HG02571 (cell line): Measurements from ENCODE around the gene PPP2R2C.

Experiments used
- ATAC-seq: cut with Tn5 transposase; IDR thresholded peaks from one replicate; pipeline ENCODE4 v1.9.1; 2021; ENCODE audit warnings: mild to moderate bottlenecking, moderate library complexity; ENCODE audit not compliant: unreplicated experiment

Gene PPP2R2C

GRCh38 chr4:6383009-6383404 lies 89.4 kb downstream of the PPP2R2C start:
- ATAC-seq = no peak

GRCh38 chr4:6381571-6382123 lies 90.8 kb downstream of the PPP2R2C start:
- ATAC-seq = no peak

DNA sequence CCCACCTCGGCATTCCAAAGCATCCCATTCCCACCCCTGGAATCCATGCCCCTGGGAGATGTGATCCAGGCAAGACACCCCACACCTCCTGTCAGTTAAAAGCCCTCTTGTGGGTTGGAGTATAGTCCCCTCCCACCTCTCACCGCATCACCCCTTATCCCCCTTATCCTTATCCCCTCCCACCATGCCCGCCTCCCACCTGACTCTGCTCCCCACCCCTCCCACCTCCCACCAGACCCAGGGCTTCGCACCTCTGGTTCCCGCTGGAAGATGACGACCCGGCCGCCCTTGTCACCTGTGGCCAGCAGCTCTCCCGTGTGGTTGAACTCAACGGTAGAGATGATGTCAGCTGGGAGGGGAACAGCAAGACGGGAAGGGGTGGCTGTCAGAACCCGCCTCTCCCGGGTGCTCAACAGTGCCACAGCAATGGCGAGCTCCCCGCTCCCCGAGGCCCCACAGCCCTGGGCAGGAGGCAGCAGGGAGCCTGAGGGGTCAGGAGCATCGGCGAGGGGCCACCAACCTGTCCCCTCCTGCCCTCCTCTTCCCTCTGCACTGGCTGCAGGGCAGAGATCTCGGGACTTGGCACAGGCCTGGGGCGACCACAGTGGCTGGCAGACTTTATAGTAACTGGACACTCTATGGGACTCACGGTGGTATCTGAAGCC lies 91.5 kb downstream of the PPP2R2C start:
- no peak for ATAC-seq

- no peak for ATAC-seq
These were observed 92.4 kb downstream of the PPP2R2C start for GRCh38 chr4:6379767-6380745.

GRCh38 chr4:6378493-6379445 lies 93.6 kb downstream of the PPP2R2C start:
- no peak for ATAC-seq

GRCh38 chr4:6377626-6378492 lies 94.6 kb downstream of the PPP2R2C start:
- no peak for ATAC-seq

DNA sequence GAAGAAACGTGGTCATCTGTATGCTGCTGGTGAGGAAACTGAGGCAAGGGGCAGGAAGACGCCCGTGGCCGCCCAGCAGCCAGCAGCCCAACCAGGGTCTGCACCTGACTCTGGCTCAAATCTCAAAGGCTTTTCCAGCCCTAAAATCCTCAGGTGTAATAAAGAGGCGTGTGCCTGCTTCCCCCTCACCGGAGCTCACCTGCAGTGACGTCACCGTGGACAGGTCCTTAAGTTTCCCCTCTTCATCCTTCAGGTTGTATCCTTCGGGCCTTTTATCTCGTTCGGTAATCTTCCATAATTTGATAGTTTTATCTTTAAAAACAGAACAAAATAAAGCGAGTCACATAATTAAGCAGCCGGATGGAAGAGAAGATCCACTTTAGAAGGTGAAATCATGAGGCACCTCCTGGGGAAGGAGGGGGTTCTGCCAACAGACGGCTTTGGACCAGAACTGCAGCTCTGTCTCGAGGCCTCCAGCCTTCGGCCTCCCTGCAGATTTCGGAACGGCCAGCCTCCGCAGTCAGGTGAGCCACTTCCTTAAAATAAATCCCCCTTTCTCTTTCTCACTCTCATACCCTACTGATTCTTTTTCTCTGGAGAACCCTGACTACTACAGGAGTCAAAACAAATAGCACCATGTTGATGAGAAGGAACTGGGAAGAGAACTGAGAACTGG lies 96.7 kb downstream of the PPP2R2C start:
- no peak for ATAC-seq

GRCh38 chr4:6374575-6374974 lies 97.8 kb downstream of the PPP2R2C start:
- ATAC-seq = no peak

DNA sequence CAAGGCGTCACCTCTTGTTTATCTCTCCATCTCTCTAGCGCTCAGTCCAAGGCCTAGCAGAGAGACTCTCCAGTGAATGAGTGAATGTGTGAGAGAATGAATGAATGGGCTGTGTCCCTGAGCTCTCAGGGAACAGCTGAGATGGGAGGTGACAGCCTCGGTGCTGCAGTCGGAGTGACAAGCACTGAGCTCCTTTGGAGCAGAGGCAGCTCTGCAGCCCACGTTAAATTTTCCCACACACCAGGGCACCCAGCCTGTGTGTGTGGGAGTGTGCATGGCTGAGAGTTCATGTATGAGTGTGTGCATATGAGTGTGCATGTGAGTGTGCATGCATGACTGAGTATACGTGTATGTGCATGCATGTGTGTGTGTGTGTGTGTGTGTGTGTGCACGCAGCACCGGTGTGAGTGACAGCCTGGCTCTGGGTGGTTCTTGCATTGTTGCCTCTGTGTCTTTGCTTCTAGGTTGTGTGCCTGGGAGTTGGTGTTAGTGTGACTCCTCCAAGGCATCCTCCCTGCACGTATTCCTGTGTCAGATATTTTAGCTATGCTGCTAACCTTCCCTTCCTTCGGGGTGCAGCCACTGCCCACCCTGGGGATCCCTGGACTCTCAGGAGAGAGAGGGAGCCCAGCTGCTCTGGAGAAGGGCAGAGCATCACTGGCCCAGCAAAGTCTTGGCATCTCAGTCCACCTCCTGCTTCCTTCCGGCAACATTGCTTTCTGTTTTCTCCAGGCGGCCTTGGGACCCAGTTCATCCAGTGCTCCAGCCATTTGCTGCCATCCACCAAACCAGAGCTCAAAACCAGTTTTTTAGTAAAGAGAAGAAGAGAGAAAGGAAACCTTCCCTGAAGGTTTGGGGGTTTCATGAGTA lies 98.6 kb downstream of the PPP2R2C start:
- ATAC-seq = no peak

DNA sequence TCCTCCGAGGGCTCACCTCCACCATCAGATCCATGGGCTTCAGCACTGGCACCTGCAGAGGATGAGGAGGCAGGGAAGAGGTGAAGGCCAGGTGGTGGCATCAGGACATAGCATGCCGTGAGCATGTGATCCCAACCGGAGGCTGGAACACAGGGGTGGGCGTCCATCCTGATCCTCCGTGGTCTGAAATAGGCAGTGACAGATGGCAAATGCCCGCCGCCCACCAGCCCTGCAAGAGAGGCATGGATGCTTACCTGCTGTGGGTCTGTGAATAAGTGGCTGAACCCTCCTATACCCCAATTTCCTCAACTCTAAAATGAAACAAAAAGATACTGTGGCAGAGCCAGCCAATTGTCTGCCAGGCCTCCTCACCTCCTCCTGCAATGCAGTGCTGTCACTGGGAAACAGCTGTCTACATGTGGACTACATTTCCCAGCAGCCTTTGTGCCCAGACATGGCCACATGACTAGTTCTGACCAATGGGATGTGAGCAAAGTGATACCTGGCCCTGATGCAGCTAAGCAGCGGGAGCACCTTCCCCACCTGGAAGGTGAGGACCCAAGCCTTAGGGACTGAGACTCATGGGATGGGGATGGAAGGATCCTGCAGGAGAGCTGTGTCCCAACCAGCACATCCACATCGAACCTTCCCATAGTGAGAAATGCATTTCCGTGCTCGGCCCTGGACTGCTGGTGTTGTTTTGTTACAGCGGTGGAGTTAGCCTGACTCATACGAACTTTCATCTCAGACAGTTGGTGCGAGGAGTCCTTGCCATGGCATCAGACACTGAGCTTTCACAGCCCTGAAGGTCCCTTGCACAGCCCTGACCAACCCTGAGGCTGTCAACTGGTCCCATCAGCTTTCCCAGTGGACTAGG lies 99.5 kb downstream of the PPP2R2C start:
- ATAC-seq = peak; percentile 51

DNA sequence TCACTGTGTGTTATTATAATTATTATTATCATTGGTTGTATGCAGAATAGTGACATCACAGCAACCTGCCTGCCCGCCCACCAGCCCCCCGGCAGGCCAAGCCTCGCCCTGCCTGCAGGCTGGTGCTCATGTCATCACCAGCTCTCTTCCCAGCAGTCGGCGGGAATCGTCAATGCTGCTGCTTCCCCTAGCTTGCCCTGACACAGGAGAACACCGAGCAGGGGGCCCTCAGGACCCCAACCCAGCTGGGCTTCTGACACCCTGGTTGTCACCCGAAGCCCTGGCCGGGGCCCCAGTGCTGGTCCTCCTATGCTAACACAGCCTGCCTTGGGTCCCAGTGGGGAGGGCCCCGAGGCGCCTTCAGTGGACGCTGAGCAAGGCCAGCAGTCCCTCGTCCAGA lies 100.6 kb downstream of the PPP2R2C start:
- no peak for ATAC-seq

DNA sequence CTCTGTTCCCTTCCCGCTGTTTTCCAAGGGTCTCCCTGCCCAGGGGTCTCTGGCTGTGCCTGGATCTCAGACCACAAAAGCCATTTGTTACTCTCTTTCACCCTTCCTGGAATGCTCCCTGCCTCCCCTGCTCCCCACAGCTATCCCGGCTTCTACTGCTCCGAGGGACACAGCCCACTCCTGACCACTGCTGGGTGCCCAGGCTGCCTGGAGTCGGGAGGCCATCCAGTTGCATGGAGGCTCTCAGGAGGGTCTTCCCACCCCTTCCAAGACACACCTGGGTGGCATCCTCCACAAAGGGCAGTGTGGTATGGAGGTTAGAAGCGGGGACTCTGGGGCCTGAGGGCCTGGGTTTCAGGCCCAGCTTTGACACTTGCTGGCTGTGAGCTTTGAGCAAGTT lies 101.1 kb downstream of the PPP2R2C start:
- ATAC-seq = no peak

GRCh38 chr4:6369924-6370645 lies 102.3 kb downstream of the PPP2R2C start:
- no peak for ATAC-seq

- no peak for ATAC-seq
These were observed 102.9 kb downstream of the PPP2R2C start for GRCh38 chr4:6369511-6369910.

- ATAC-seq = no peak
These were observed 103.4 kb downstream of the PPP2R2C start for GRCh38 chr4:6369035-6369434.

DNA sequence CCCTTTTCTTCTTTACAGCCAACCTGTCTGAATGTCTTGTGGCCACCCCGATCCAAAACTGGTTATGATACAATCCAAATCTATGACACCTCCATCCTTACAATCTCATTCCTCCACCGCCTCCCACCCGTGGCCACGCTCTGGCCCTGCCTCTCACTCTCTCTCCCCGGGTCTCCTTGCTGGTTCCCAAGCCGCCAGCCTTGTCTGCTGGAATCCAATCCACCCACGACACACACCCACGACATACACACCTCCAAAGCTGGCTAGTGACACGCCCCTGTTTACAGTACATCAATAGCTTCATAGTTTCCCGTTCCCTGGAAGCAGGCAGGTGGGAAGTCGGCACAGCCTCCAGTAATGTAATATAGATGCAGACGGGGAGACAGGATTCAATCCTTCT lies 103.8 kb downstream of the PPP2R2C start:
- ATAC-seq = no peak

GRCh38 chr4:6368096-6368495 lies 104.3 kb downstream of the PPP2R2C start:
- no peak for ATAC-seq
